Vagina (tissue), 2 donors: ENCODE measurements around the gene AKAP6. TPM values are rescaled to one million over a fixed set of nuclear protein-coding genes. Genes with fewer than 3 reads are reported as not detected.

Experiments used
- DNase-seq, 2 donors: peaks; one replicate each; pipeline ENCODE4 v3.0.0-alpha.2; 2017; ENCODE audit errors: extremely low spot score in 2 of 2
- H3K27ac ChIP-seq: fragments of 200-600 bp; sonication (generic); one replicate; pipeline ENCODE4 v1.5.1; 2019
- H3K27me3 ChIP-seq: fragments of 200-600 bp; sonication (generic); one replicate; pipeline ENCODE4 v1.5.1; 2019
- H3K36me3 ChIP-seq, 2 donors: fragments of 200-600 bp; sonication (generic); one replicate each; pipeline ENCODE4 v1.5.1; 2017 to 2019
- H3K4me1 ChIP-seq: fragments of 200-600 bp; sonication (generic); one replicate; pipeline ENCODE4 v1.5.1; 2019
- H3K4me3 ChIP-seq, 2 donors: fragments of 200-600 bp; sonication (generic); 1 replicate in 1 of 2; 2 replicates in 1 of 2; pipeline ENCODE4 v1.5.1; 2016 to 2019
- H3K9me3 ChIP-seq: fragments of 200-600 bp; sonication (generic); one replicate; pipeline ENCODE4 v1.5.1; 2019
- CTCF ChIP-seq, 3 experiments: fragments of 450-650 bp in 2 of 3; fragments of 200-600 bp in 1 of 3; sonication (generic) in 1 of 3; IDR thresholded peaks; one replicate each; pipeline ENCODE4 v1.5.1; 2017 to 2019; ENCODE audit warnings: antibody characterized with exemption in 3 of 3, mild to moderate bottlenecking in 2 of 3, moderate library complexity in 2 of 3
- POLR2A ChIP-seq, 2 donors: fragments of 450-650 bp; IDR thresholded peaks; one replicate each; pipeline ENCODE4 v1.6.1; 2017; ENCODE audit warnings: antibody characterized with exemption in 2 of 2, mild to moderate bottlenecking in 2 of 2, moderate library complexity in 2 of 2
- POLR2AphosphoS5 ChIP-seq, 2 donors: sonication (generic); formaldehyde crosslinking; IDR thresholded peaks; one replicate each; pipeline ENCODE4 v1.9.0; 2017; ENCODE audit warnings: antibody characterized with exemption in 2 of 2, mild to moderate bottlenecking in 2 of 2, low read depth in 1 of 2; ENCODE audit not compliant: insufficient read depth in 1 of 2
- intact Hi-C: fragments of 100-400 bp; cut with DNase I; formaldehyde crosslinking; loops from one replicate; pipeline ENCODE4 v1.15.1; 2023
- total RNA-seq: library from RNA; depleted of rRNA; stranded (reverse); fragments of >200 nt; gene quantifications from one replicate; pipeline ENCODE4 v1.2.3, GENCODE V29; 2016

Gene AKAP6
- total RNA-seq, 1 donor from 2014 or later: 3.9 TPM

GRCh38 chr14:32408018-32408417, 78.9 kb downstream of the AKAP6 start:
- intact Hi-C loops: no loop called here
- Histone ChIP-seq H3K4me1 (no peaks in the 10 kb centered on the region), H3K4me3 (no peak overlapping the region), H3K9me3 (no peaks in the 10 kb centered on the region), H3K27me3 (no peaks in the 10 kb centered on the region), H3K36me3 (no peaks in the 10 kb centered on the region), H3K27ac (no peak overlapping the region)
- TF ChIP-seq POLR2A (IDR thresholded peaks at IDR 0.05) (no peak), POLR2AphosphoS5 (IDR thresholded peaks at IDR 0.05; ENCODE audit: insufficient read depth in 1 of 2, low read depth in 1 of 2) (no peak), CTCF (IDR thresholded peaks at IDR 0.05) (no peak)
- DNase-seq: no peak

GRCh38 chr14:32412103-32412502, 83.0 kb downstream of the AKAP6 start:
- Histone ChIP-seq H3K4me1 (no peaks in the 10 kb centered on the region), H3K4me3 (no peak overlapping the region), H3K36me3 (no peaks in the 10 kb centered on the region), H3K27ac (no peak overlapping the region), H3K27me3 (no peaks in the 10 kb centered on the region), H3K9me3 (no peaks in the 10 kb centered on the region)
- intact Hi-C loops: no loop called here
- TF ChIP-seq POLR2A (IDR thresholded peaks at IDR 0.05) (no peak), POLR2AphosphoS5 (IDR thresholded peaks at IDR 0.05; ENCODE audit: insufficient read depth in 1 of 2, low read depth in 1 of 2) (no peak), CTCF (IDR thresholded peaks at IDR 0.05) (no peak)
- no peak for DNase-seq

GRCh38 chr14:32412532-32412931, 83.4 kb downstream of the AKAP6 start:
- Histone ChIP-seq H3K4me1 (no peaks in the 10 kb centered on the region), H3K4me3 (no peak overlapping the region), H3K27ac (no peak overlapping the region), H3K9me3 (no peaks in the 10 kb centered on the region), H3K27me3 (no peaks in the 10 kb centered on the region), H3K36me3 (no peaks in the 10 kb centered on the region)
- no peak for DNase-seq
- intact Hi-C loops: no loop called here
- TF ChIP-seq POLR2AphosphoS5 (IDR thresholded peaks at IDR 0.05; ENCODE audit: insufficient read depth in 1 of 2, low read depth in 1 of 2): no peak
- no peak for TF ChIP-seq CTCF (IDR thresholded peaks at IDR 0.05)
- no peak for TF ChIP-seq POLR2A (IDR thresholded peaks at IDR 0.05)

GRCh38 chr14:32413967-32414640, 85.0 kb downstream of the AKAP6 start:
- no peak for DNase-seq
- no peaks in the 10 kb centered on the region for H3K36me3 ChIP-seq
- no peaks in the 10 kb centered on the region for H3K9me3 ChIP-seq
- no peak overlapping the region for H3K27ac ChIP-seq
- H3K4me3 ChIP-seq: no peak overlapping the region
- intact Hi-C loops: no loop called here
- no peaks in the 10 kb centered on the region for H3K27me3 ChIP-seq
- peaks cover 8% of the 10 kb centered on the region for H3K4me1 ChIP-seq
- TF ChIP-seq POLR2AphosphoS5 (IDR thresholded peaks at IDR 0.05; ENCODE audit: insufficient read depth in 1 of 2, low read depth in 1 of 2) (no peak), POLR2A (IDR thresholded peaks at IDR 0.05) (no peak), CTCF (IDR thresholded peaks at IDR 0.05) (no peak)

GRCh38 chr14:32414808-32415255, 85.7 kb downstream of the AKAP6 start:
- no peaks in the 10 kb centered on the region for H3K27me3 ChIP-seq
- no peak overlapping the region for H3K4me3 ChIP-seq
- intact Hi-C loops: no loop called here
- no peaks in the 10 kb centered on the region for H3K9me3 ChIP-seq
- H3K27ac ChIP-seq: no peak overlapping the region
- TF ChIP-seq POLR2AphosphoS5 (IDR thresholded peaks at IDR 0.05; ENCODE audit: insufficient read depth in 1 of 2, low read depth in 1 of 2) (no peak), POLR2A (IDR thresholded peaks at IDR 0.05) (no peak), CTCF (IDR thresholded peaks at IDR 0.05) (no peak)
- no peak for DNase-seq
- H3K36me3 ChIP-seq: no peaks in the 10 kb centered on the region
- peaks cover 8% of the 10 kb centered on the region for H3K4me1 ChIP-seq
